Mammary epithelial cell (primary cell): ENCODE results near the gene DPM1.

Experiments
- CTCF ChIP-seq, 2 donors: IDR thresholded peaks in 1 of 2; conservative IDR thresholded peaks in 1 of 2; 2 replicates each; pipeline ENCODE4 v1.5.1; 2011 to 2012; ENCODE audit warnings: inconsistent platforms in 2 of 2, low read length in 2 of 2, mild to moderate bottlenecking in 2 of 2, control low read depth in 1 of 2, low read depth in 1 of 2; ENCODE audit not compliant: insufficient read depth in 1 of 2; ENCODE audit errors: extremely low read depth in 1 of 2
- EZH2 ChIP-seq: IDR thresholded peaks from 2 replicates; pipeline ENCODE4 v1.6.1; 2012; ENCODE audit warnings: low read length, inconsistent platforms, borderline replicate concordance

GRCh38 chr20:50895111-50895830 lies 63.1 kb downstream of the DPM1 start:
- TF ChIP-seq CTCF (conservative IDR thresholded peaks at IDR 0.05 in 1 of 2, IDR thresholded peaks at IDR 0.05 in 1 of 2; ENCODE audit: extremely low read depth in 1 of 2, insufficient read depth in 1 of 2, low read depth in 1 of 2, low read length in 2 of 2): no peak
- no peak for TF ChIP-seq EZH2
